GM21367 (cell line): Measurements from ENCODE around the gene SLC4A9.

Experiments
- ATAC-seq: cut with Tn5 transposase; IDR thresholded peaks from one replicate; pipeline ENCODE4 v1.9.1; 2021; ENCODE audit not compliant: unreplicated experiment

The SLC4A9 gene

DNA sequence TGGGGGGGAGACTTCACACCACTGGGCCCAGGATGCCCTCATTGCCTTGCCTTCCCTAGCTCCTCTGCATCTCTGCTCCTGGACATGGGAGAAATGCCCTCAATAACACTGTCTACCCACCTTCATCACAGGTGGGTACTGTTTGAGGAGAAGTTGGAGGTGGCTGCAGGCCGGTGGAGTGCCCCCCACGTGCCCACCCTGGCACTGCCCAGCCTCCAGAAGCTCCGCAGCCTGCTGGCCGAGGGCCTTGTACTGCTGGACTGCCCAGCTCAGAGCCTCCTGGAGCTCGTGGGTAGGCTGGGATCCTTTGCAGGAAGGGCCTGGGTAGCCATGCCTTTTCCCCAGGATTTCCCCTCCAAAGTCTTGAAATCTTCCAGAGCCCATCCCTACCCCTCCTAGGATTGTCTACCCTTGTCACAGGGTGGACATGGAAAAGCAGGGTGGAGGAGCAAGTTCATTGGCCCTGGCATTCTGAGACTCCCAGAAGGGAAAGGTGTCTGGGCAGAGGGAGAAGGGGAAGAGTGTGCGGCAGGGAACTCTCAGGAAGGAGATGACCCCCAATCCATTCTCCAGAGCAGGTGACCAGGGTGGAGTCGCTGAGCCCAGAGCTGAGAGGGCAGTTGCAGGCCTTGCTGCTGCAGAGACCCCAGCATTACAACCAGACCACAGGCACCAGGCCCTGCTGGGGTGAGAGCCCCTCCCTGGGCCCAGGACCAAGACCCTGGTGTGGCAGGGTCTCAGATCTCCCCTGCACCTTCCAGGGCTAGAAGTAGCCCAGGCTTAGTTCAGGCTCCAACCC lies 886 bp downstream of the SLC4A9 start:
- no peak for ATAC-seq

DNA sequence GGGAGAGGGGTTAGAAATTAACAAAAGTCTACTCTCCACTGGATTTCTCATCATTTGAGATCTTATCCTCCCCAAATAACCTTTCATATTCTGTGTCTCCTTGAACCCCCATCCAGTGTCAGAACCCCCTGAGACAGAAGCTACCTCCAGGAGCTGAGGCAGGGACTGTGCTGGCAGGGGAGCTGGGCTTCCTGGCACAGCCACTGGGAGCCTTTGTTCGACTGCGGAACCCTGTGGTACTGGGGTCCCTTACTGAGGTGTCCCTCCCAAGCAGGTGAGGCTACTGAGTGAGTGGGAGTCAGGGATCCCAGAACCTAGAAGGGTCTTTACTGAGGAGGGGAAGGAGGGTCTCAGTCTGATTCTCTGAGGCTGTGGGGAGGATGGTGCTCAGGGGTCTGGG lies 1.9 kb downstream of the SLC4A9 start:
- ATAC-seq: no peak

DNA sequence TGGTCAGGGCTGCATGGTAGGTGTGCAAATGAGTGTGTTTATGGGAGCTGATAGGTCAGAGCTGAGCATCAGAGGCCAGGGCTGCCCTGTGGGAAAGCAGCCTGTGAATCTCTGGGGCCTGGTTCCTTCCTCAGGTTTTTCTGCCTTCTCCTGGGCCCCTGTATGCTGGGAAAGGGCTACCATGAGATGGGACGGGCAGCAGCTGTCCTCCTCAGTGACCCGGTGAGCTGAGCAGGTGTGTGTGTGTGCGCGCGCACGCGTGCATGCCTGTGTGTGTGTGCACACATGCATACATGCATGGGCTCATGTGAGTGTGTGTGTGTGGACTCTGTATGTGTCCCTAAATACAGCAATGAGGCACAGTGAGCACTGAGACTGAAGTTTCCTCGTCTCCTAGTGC lies 2.3 kb downstream of the SLC4A9 start:
- ATAC-seq: no peak

DNA sequence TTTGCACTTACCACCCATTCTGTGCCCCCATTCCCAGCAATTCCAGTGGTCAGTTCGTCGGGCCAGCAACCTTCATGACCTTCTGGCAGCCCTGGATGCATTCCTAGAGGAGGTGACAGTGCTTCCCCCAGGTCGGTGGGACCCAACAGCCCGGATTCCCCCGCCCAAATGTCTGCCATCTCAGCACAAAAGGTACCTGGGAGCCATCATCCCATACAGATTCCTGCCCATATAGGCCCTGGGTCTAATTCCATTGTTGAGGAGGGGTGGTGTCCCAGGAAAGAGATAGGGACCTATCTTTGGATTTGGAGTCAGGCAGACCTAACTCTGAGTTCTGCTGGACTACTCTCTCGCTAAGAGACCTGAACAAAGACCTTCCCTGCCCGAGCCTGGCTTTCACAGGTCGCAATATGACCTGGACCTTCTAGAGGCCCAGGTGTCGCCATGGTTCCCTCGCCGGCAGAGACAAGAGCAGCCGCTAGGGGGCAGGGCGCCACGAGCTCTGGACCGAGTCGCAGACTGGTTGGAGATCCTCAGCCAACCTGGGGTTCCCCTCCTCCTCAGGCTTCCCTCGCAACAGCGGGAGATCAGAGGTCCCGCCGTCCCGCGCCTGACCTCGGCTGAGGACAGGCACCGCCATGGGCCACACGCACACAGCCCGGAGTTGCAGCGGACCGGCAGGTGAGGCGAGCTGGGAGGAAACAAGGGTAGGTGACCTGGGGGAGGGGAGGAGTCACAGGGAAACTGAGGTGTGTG lies 3.1 kb downstream of the SLC4A9 start:
- peak; percentile 68 for ATAC-seq

DNA sequence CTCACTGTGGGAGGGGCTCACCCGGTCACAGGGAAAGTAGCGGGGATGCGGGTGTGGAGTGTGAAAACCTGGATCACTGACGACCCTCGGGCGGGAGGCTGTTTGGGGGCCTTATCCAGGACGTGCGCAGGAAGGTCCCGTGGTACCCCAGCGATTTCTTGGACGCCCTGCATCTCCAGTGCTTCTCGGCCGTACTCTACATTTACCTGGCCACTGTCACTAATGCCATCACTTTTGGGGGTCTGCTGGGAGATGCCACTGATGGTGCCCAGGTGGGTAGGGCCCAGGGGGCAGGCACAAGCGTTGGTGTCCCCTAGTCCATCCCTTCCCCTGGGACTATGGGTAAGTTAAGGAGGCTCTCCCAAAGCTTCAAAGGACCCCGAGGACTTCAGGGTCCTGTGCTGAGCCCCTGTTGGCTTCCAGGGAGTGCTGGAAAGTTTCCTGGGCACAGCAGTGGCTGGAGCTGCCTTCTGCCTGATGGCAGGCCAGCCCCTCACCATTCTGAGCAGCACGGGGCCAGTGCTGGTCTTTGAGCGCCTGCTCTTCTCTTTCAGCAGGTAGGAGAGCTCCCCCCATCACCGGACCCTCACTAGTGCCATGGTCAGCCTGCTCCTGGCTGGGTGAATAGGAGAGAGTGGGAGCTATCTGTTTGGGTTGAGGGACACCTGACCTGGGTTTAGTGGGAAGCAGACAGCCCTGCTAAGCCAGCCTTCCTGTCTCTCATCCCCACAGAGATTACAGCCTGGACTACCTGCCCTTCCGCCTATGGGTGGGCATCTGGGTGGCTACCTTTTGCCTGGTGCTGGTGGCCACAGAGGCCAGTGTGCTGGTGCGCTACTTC lies 3.9 kb downstream of the SLC4A9 start:
- ATAC-seq: no peak

DNA sequence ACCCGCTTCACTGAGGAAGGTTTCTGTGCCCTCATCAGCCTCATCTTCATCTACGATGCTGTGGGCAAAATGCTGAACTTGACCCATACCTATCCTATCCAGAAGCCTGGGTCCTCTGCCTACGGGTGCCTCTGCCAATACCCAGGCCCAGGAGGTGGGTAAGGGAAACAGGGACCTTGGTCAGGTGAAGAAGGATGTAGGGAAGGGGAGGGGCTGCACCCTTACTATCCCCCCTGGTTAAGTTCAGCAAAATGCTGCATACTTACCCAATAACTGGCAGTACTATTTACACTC lies 4.4 kb downstream of the SLC4A9 start:
- no peak for ATAC-seq

DNA sequence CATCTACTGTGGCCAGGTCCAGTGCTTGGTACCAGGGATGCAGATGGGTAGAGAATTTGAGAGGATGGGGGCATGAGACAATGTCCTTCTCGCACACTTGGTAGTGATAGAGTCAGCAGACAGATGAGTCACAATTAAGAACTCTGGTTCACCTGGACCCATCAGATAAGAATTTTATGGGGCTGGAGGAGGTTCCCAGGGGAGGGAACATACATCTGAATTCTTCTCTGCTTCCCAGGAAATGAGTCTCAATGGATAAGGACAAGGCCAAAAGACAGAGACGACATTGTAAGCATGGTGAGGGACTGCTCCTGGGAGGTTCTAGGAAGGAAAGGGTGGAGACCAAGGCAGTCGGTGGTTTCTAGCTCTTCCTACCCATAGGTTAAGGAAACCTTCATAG lies 5.3 kb downstream of the SLC4A9 start:
- no peak for ATAC-seq

DNA sequence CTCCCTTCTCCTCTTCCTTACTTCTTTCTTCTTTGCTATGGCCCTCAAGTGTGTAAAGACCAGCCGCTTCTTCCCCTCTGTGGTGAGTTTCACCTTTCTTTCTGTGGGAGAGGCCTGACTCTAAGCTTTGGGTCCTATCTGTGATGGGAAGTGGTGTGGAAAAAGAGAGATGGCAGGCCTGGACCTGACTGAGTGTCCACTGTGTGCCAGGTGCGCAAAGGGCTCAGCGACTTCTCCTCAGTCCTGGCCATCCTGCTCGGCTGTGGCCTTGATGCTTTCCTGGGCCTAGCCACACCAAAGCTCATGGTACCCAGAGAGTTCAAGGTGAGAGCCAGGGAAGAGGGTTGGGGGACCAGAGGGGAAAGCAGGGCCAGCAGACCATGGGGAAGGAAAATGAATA lies 5.9 kb downstream of the SLC4A9 start:
- no peak for ATAC-seq

DNA sequence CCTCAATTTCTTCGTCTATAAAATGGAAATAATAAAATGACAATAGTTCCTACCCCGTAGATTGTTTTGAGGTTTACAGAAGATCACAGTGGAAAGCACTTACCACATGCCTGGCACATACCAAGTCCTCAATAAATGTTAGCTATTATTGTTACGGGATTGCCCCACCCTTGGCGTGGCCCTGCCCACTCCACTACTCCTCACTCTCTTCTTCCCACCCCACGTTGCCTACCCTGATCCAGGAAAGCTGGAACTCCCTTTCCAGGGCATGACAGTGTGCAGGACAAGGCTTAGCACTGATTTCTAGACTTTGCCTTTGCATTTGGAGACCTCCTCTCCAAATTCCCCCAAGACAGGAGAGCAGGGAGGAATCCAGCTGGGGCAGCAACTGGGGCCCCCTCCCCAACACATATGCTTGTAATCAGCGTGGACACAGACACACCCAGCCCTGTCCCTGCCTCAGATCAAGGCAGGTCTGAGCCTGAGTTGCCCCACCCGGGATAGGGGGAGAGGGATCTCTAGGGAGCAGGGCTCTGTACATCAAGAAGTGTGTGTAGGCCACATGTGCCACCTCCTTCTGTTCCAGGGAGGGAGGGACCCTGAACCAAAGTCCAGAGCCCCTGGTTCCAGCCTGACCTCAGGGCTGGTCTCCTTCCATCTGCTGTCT lies 6.7 kb downstream of the SLC4A9 start:
- no peak for ATAC-seq

DNA sequence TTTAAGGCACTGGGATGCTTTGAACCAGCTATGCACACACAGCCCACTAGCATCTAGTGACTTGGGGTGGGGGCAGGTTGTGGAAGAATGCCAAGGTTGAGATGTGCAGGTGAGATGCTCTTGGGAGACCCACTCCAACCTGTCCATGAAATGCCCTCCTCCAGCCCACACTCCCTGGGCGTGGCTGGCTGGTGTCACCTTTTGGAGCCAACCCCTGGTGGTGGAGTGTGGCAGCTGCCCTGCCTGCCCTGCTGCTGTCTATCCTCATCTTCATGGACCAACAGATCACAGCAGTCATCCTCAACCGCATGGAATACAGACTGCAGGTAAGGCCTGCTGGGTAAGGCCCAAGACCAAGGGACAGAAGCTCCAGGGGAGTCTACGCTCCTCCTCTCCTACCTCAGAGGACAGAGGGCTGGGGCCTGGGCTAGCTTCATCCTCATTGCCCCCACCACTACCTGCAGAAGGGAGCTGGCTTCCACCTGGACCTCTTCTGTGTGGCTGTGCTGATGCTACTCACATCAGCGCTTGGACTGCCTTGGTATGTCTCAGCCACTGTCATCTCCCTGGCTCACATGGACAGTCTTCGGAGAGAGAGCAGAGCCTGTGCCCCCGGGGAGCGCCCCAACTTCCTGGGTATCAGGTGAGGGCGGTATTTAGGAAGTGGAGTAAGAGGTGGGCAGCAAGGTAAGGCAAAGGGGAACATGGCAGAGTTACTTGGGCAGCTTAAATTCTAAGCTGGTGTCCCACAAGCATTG lies 7.4 kb downstream of the SLC4A9 start:
- no peak for ATAC-seq

DNA sequence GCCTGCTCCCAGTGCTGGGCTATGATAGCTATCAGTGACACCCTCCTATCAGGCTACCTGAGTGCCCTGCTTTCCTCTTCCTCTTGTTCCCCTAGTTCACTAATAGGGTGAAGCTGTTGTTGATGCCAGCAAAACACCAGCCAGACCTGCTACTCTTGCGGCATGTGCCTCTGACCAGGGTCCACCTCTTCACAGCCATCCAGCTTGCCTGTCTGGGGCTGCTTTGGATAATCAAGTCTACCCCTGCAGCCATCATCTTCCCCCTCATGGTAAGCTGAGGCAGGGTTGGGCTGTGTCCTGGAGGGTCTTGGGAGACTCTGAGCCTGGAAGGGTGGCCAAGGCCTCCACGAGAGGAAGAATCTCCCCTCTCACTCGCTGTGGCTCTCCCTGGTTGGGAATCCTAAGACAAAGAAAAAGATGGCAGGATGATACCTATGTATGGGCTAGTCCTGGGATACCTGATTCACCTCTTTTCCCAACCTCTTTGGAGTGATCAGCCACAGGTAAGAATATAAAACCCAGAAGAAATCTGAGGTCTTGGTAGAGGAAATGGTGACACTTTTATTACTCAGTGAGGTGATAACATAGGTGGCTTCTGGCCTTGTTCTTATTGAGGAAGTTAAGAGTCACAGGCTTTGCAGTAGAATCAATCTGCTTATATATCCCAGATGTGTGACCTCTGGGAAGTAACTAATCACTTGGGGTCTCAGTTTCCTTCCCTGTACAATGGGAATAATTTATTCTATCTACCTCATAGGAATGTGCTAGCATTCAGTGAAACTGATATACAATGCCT lies 11.6 kb downstream of the SLC4A9 start:
- no peak for ATAC-seq

DNA sequence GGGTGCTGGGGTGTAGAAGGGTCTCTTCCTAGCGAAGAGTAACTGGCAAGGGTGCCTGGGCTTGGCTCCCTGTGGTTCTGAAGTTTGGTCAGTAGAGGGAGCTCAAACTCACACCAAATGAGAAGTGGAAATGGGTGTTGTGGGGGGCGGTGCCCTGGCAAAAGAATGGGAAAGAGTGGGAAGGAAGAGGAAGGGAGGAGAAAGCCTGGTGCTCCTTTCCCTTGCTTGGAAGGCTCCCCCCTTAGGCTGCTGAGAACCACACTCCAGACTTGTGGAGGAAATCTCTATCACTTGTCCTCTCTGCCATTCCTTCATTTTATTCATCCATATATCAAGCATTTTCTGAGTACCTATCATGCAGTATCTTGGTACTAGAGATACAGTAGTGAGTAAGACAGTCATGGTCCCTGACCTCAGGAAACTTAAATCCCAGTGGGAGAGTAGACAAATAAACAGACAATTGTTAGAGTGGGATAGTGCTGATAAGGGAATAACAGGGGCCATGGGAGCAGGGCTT lies 13.0 kb downstream of the SLC4A9 start:
- ATAC-seq: no peak

DNA sequence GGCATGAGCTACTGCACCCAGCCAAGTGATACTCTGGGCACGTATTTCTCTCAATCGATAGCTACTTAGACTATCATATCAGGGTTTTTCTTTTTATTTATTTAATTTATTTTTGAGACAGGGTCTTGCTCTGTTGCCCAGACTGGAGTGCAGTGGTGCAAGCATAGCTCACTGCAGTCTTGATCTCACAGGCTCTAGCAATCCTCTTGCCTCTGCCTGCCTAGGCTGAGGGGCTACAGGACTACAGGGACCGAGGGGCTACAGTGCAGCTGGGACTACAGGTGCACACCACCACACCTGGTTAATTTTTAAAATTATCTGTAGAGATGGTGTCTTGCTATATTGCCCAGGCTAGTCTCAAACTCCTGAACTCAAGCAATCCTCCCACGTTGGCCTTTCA lies 21.4 kb downstream of the SLC4A9 start:
- no peak for ATAC-seq

DNA sequence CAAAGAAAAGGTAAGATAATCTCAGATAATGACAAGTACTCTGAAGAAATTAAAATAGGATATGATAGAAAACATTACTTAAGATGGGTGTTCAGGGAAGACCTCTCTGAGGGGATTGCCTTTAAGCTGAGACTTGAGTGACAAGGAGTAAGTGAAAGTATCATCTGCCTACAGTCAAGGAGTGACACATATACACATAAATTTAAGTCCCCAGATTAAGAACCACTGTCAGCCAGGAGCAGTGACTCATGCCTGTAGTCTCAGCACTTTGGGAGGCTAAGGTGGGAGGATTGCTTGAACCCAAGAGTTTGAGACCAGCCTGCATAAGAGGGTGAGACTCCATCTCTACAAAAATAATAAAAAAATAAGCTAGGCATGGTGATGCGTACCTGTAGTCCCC lies 22.0 kb downstream of the SLC4A9 start:
- no peak for ATAC-seq

DNA sequence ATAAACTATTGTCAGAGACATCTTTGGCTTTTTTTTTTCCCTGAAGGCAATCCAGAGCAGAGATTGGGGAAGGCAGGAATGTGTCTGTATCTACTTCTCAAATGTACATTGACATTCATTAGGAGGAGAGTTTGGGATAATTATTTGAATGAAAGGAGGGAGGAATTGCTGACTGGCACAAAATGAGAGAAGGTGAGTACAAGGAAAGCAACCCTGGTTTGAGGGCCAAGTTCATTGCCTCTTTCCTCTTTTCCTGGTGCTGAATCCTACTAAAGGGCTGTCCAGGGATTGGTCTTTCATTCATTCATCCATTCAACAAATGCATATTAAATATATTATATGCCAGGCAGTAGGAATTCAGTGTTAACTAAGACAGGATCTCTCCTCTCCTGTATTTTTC lies 22.9 kb downstream of the SLC4A9 start:
- no peak for ATAC-seq

DNA sequence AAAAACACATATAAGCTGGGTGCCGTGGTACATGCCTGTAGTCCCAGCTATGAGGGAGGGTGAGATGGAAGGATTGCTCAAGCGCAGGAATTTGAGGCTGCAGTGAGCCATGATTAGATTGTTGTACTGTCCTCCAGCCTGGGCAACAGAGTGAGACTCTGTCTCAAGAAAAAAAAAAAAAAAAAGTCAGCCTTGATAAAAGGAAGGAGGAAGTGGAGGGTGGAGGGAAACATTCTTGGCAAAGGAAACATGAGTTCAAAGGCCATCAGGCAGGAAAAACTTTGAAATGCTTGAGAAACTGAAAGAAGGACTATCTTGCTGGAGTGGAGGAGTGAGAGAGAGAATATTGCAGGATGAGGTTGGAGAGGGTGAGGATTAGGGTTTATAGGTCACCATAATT lies 23.3 kb downstream of the SLC4A9 start:
- ATAC-seq: no peak

DNA sequence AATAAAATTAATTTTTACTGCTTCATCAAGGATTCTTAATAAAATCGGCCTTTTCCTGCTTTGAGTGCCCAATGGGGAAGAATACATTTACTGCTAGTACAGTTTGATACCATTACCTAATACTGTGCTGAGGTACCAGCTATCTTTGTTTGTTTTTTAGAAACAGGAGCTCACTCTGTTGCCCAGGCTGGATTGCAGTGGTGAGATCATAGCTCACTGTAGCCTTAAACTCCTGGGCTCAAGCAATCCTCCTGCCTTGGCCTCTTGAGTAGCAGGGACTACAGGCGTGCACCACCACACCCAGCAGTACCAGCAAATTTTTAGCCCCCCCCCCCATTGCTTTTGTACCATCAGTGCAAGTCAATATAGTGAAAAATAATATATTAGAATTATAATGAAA lies 28.1 kb downstream of the SLC4A9 start:
- ATAC-seq: no peak

DNA sequence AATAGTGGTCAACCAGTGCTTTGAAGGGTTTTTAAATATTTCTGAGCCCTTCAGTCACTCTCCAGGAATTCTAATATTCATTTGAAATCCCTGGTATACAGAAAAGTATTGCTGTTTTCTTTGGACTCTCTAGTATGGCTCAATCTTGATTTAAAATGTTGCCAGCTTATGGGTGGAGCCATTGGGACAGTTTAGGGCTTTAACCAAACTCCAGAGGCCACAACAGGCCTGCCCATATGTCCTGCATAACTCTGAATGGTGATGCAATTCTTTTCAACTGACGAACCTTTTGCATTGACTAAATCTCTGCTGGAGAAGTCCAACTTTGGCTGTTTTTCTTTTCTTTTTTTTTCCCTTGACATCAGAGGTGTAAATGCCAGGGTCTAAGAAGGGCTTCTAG lies 31.3 kb downstream of the SLC4A9 start:
- no peak for ATAC-seq

DNA sequence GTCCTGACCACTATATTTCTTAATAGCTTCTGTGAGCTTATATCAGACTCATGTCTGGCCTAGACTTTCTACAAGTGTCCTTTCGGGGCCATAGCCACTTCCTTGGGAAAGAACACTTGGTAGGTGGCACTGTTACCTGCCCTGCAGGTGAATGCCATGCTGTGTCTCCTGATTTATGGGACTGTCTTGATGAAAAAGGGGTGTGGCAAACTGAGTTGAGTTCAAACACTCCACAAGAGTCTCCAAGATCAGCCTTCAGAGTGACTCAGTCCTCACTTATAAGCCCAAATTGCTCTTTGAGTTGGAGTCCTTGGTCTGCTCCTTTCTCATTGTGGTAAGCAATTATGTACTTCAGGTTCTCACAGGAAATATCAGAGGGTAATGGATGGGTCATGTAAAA lies 31.7 kb downstream of the SLC4A9 start:
- no peak for ATAC-seq

DNA sequence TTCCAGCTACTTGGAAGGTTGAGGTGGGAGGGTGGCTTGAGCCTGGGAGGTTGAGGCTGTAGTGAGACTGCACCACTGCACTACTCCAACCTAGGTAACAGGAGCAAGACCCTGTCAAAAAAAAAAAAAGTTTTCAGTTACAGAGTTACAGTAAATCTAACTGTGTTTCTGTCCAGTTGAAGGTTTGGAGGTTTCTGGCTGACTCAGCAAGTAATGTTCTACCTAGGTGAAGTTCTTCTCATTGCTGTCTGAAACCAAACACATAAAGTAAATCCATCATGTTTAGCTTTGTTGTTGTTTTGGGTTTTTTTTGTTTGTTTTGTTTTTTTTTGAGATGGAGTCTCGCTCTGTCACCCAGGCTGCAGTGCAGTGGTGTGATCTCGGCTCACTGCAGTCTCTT lies 33.7 kb downstream of the SLC4A9 start:
- ATAC-seq: no peak
